Neural cell (in vitro differentiated cells): ENCODE data around the gene MAST2. TPM values are rescaled to one million over a fixed set of nuclear protein-coding genes. Genes with fewer than 3 reads are reported as not detected.

ENCODE experiments used
- H2AFZ ChIP-seq: fragments of 200-600, 300-800 bp; sonication (generic), shearing (Covaris generic); 2 replicates; pipeline ENCODE4 v1.6.0; 2014; ENCODE audit warnings: low read depth, mild to moderate bottlenecking, antibody characterized with exemption, low read length, moderate library complexity
- H3F3A ChIP-seq: fragments of 200-600 bp; shearing (Covaris generic); 2 replicates; pipeline ENCODE4 v1.6.1; 2016; ENCODE audit warnings: mild to moderate bottlenecking, moderate library complexity, mixed read lengths, antibody characterized with exemption, low read length; ENCODE audit not compliant: insufficient read depth, poor library complexity, severe bottlenecking
- H3K27ac ChIP-seq: fragments of 200-600, 300-800 bp; sonication (generic), shearing (Covaris generic); 2 replicates; pipeline ENCODE4 v1.5.1; 2014; ENCODE audit warnings: mild to moderate bottlenecking, low read length, moderate library complexity
- H3K27me3 ChIP-seq: fragments of 300-800, 200-600 bp; sonication (generic), shearing (Covaris generic); 2 replicates; pipeline ENCODE4 v1.6.0; 2014; ENCODE audit warnings: mild to moderate bottlenecking, low read depth, low read length, moderate library complexity; ENCODE audit not compliant: insufficient read depth
- H3K36me3 ChIP-seq: fragments of 300-800, 200-600 bp; sonication (generic), shearing (Covaris generic); 2 replicates; pipeline ENCODE4 v1.5.1; 2014; ENCODE audit warnings: mild to moderate bottlenecking, antibody characterized with exemption, low read length, moderate library complexity; ENCODE audit not compliant: insufficient read depth
- H3K4me2 ChIP-seq: fragments of 300-800, 200-600 bp; sonication (generic), shearing (Covaris generic); 2 replicates; pipeline ENCODE4 v1.6.0; 2014; ENCODE audit warnings: mild to moderate bottlenecking, low read length
- H3K4me3 ChIP-seq: fragments of 300-800, 200-600 bp; sonication (generic), shearing (Covaris generic); 2 replicates; pipeline ENCODE4 v1.5.1; 2014; ENCODE audit warnings: mild to moderate bottlenecking, low read length, moderate library complexity
- H3K79me2 ChIP-seq: fragments of 200-600 bp; shearing (Covaris generic); replicated peaks from 2 replicates; pipeline ENCODE4 v1.6.0; 2014; ENCODE audit warnings: mild to moderate bottlenecking, low read length, moderate library complexity; ENCODE audit not compliant: insufficient read depth
- H3K9ac ChIP-seq: fragments of 300-800, 200-600 bp; sonication (generic), shearing (Covaris generic); 2 replicates; pipeline ENCODE4 v1.6.1; 2016; ENCODE audit warnings: mild to moderate bottlenecking, low read length, mixed read lengths
- H3K9me2 ChIP-seq: fragments of 200-600 bp; shearing (Covaris generic); 2 replicates; pipeline ENCODE4 v1.6.1; 2016; ENCODE audit warnings: mild to moderate bottlenecking, low read length, mixed read lengths; ENCODE audit not compliant: insufficient read depth
- H3K9me3 ChIP-seq: fragments of 200-600, 300-800 bp; sonication (generic), shearing (Covaris generic); 2 replicates; pipeline ENCODE4 v1.6.1; 2016; ENCODE audit warnings: mild to moderate bottlenecking, mixed run types, low read length, moderate library complexity, mixed read lengths
- H4K20me1 ChIP-seq: fragments of 200-600 bp; shearing (Covaris generic); 2 replicates; pipeline ENCODE4 v1.6.1; 2016; ENCODE audit warnings: mild to moderate bottlenecking, mixed run types; ENCODE audit not compliant: insufficient read depth
- CTCF ChIP-seq: fragments of 450-650 bp; IDR thresholded peaks from 2 replicates; pipeline ENCODE4 v1.5.1; 2014; ENCODE audit warnings: antibody characterized with exemption, mild to moderate bottlenecking, moderate library complexity; ENCODE audit not compliant: poor library complexity, severe bottlenecking
- EP300 ChIP-seq: fragments of 450-650 bp; conservative IDR thresholded peaks from 2 replicates; pipeline ENCODE4 v1.6.1; 2014; ENCODE audit warnings: antibody characterized with exemption, mild to moderate bottlenecking, moderate library complexity; ENCODE audit not compliant: poor library complexity, severe bottlenecking
- EZH2 ChIP-seq: fragments of 200-600, 300-800 bp; shearing (Covaris generic), sonication (generic); IDR thresholded peaks from 2 replicates; pipeline ENCODE4 v1.6.1; 2014; ENCODE audit warnings: antibody characterized with exemption, low read length, borderline replicate concordance, mild to moderate bottlenecking; ENCODE audit not compliant: insufficient read depth, poor library complexity, severe bottlenecking
- MXI1 ChIP-seq: fragments of 450-650 bp; conservative IDR thresholded peaks from 2 replicates; pipeline ENCODE4 v1.6.1; 2014; ENCODE audit warnings: antibody characterized with exemption, mild to moderate bottlenecking; ENCODE audit not compliant: poor library complexity, severe bottlenecking
- POLR2AphosphoS5 ChIP-seq: IDR thresholded peaks from 2 replicates; pipeline ENCODE4 v1.6.1; 2012
- RAD21 ChIP-seq: fragments of 450-650 bp; conservative IDR thresholded peaks from 2 replicates; pipeline ENCODE4 v1.6.1; 2014; ENCODE audit warnings: antibody characterized with exemption, mild to moderate bottlenecking, moderate library complexity
- REST ChIP-seq: IDR thresholded peaks from 2 replicates; pipeline ENCODE4 v1.6.1; 2012; ENCODE audit warnings: borderline replicate concordance
- SMC3 ChIP-seq: fragments of 450-650 bp; conservative IDR thresholded peaks from 2 replicates; pipeline ENCODE4 v1.6.1; 2014; ENCODE audit warnings: antibody characterized with exemption, mild to moderate bottlenecking, moderate library complexity; ENCODE audit not compliant: poor library complexity
- TAF1 ChIP-seq: IDR thresholded peaks from 2 replicates; pipeline ENCODE4 v1.6.1; 2012; ENCODE audit warnings: low read depth
- polyA plus RNA-seq: library from polyadenylated mRNA; depleted of rRNA; stranded (reverse); fragments of >200 nt; gene quantifications from 2 replicates; pipeline ENCODE4 v1.2.3, GENCODE V29; 2014

Gene MAST2
- polyA plus RNA-seq, 1 donor from 2014 or later: 22.2 TPM

GRCh38 chr1:46067652-46068051 is 264.2 kb downstream of the MAST2 start:
- Histone ChIP-seq H3K4me3 (no peak overlapping the region), H4K20me1 (no peaks in the 10 kb centered on the region), H3K9me3 (no peaks in the 10 kb centered on the region), H3K27ac (no peak overlapping the region), H3K27me3 (no peaks in the 10 kb centered on the region), H3F3A (no peaks in the 10 kb centered on the region), H3K79me2 (peaks cover 19% of the 10 kb centered on the region), H2AFZ (no peak overlapping the region), H3K9ac (no peak overlapping the region), H3K9me2 (no peaks in the 10 kb centered on the region), H3K4me2 (no peak overlapping the region), H3K36me3 (peaks cover 26% of the 10 kb centered on the region)
- TF ChIP-seq CTCF: no peak
- TF ChIP-seq REST: no peak
- TF ChIP-seq TAF1: no peak
- no peak for TF ChIP-seq SMC3
- TF ChIP-seq EZH2: no peak
- no peak for TF ChIP-seq MXI1
- TF ChIP-seq RAD21: no peak
- TF ChIP-seq EP300: no peak
- TF ChIP-seq POLR2AphosphoS5: no peak

- Histone ChIP-seq H3K4me3 (no peak overlapping the region), H3K27me3 (no peaks in the 10 kb centered on the region), H3K27ac (no peak overlapping the region), H3K4me2 (no peak overlapping the region), H3K9me2 (no peaks in the 10 kb centered on the region), H4K20me1 (no peaks in the 10 kb centered on the region), H3K79me2 (peaks cover 19% of the 10 kb centered on the region), H2AFZ (no peak overlapping the region), H3K36me3 (peaks cover 26% of the 10 kb centered on the region), H3K9ac (no peak overlapping the region), H3F3A (no peaks in the 10 kb centered on the region), H3K9me3 (no peaks in the 10 kb centered on the region)
- TF ChIP-seq MXI1: no peak
- TF ChIP-seq EZH2: no peak
- TF ChIP-seq SMC3: no peak
- no peak for TF ChIP-seq CTCF
- no peak for TF ChIP-seq EP300
- TF ChIP-seq POLR2AphosphoS5: no peak
- TF ChIP-seq RAD21: no peak
- TF ChIP-seq TAF1: no peak
- no peak for TF ChIP-seq REST
Measured at GRCh38 chr1:46068525-46068924, 265.1 kb downstream of the MAST2 start.
